Measurements from ENCODE around the gene ZC3H12D. TPM values are rescaled to one million over a fixed set of nuclear protein-coding genes. Genes with fewer than 3 reads are reported as not detected.

Gene ZC3H12D
- total RNA-seq, 1 experiment from 2014 or later: not detected

DNA sequence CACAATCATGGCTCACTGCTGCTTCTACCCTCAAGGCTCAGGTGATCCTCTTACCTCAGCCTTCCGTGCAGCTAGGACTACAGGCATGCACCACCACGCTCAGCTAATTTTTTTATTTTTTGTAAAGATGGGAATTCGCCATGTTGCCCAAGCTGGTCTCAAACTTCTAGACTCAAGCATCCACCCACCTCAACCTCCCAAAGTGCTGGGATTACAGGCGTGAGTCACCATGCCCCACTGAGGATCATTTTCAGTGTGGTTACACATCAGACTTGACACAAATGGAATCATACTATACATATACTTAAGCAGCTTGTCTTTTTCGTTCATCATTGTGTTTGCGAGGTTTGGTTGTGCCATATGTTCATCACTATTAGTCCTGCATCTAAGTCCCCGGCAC is 26.6 kb downstream of the ZC3H12D start:
- DNase-seq: no peak
- H3K36me3 ChIP-seq: no peaks in the 10 kb centered on the region
- H3K27ac ChIP-seq: no peak overlapping the region
- H3K4me1 ChIP-seq: peaks cover 6% of the 10 kb centered on the region
- H3K27me3 ChIP-seq: no peaks in the 10 kb centered on the region
- no peak overlapping the region for H3K4me3 ChIP-seq
- H3K9me3 ChIP-seq (replicated peaks): no peaks in the 10 kb centered on the region

GRCh38 chr6:149457316-149457884 is 27.4 kb downstream of the ZC3H12D start:
- no peak overlapping the region for H3K27ac ChIP-seq
- H3K36me3 ChIP-seq: no peaks in the 10 kb centered on the region
- no peaks in the 10 kb centered on the region for H3K9me3 ChIP-seq (replicated peaks)
- peaks cover 6% of the 10 kb centered on the region for H3K4me1 ChIP-seq
- DNase-seq: no peak
- H3K27me3 ChIP-seq: no peaks in the 10 kb centered on the region
- H3K4me3 ChIP-seq: no peak overlapping the region

DNA sequence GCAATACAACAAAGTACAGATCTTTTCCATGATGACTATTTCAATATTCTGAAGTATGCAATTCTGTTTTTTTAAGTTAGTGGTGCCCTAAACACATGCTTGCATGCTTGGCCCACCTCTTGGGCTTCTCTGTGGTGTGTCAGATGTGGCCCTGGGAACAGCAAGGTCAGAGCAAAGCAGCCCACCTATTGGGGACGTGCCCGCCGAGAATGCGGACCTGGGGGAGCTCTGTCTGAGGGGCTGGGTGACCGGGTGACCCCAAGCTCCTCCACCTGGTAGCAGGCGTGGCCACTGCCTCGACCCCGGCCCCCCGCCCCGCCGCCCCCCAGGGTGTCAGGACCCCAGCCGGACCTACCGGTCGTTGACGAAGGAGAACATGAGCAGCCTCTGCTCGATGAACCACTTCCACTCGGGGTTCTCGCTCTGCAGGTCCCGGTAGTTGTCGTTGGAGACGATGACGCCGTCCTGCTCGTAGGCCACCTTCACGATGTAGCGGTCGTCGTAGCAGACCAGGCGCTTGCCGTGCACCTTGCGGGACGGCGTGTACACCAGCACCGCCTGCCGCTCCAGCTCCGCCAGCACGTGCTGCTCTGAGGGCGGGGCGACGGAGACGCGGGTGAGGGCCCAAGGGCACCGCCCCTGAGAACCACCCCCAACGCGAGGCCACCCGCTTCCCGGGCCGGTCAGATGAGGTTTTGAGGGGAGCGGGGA is 28.3 kb downstream of the ZC3H12D start:
- Histone ChIP-seq H3K4me1 (peaks cover 6% of the 10 kb centered on the region), H3K9me3 (replicated peaks) (no peaks in the 10 kb centered on the region), H3K36me3 (no peaks in the 10 kb centered on the region), H3K4me3 (no peak overlapping the region), H3K27me3 (no peaks in the 10 kb centered on the region), H3K27ac (no peak overlapping the region)
- no peak for DNase-seq

GRCh38 chr6:149455031-149455732 is 29.6 kb downstream of the ZC3H12D start:
- no peak overlapping the region for H3K4me3 ChIP-seq
- H3K36me3 ChIP-seq: no peaks in the 10 kb centered on the region
- H3K9me3 ChIP-seq (replicated peaks): no peaks in the 10 kb centered on the region
- peaks cover 6% of the 10 kb centered on the region for H3K4me1 ChIP-seq
- H3K27ac ChIP-seq: no peak overlapping the region
- no peak for DNase-seq
- no peaks in the 10 kb centered on the region for H3K27me3 ChIP-seq

DNA sequence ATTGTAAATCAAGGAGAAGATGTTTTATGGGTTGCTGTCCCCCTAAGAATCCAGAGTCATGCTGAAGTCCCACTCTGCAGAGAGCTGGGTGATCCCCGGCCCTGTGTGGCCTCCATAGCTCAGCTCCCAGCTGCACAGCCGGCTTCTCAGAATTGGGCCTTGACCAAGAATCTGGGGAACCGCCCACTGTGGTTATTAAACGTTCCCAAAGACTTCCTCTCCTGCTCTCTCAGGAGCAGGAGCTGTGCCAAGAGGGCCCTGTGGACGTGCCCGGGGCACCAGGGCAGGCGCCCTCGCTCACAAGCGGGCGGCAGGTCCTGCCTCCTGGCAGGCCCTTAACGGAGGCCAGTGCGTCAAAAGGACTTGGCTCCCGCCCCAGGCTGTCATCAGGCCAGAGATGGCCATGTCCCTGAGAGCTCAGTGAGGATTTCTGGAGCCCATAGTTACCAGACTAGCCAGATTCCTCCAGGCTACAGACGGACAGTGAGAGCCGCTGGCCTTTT is 30.4 kb downstream of the ZC3H12D start:
- H3K27ac ChIP-seq: no peak overlapping the region; the same call in 1 of the 2 replicates
- H3K27me3 ChIP-seq: no peaks in the 10 kb centered on the region

GRCh38 chr6:149453597-149454345 is 31.0 kb downstream of the ZC3H12D start:
- Histone ChIP-seq H3K4me3 (peak overlapping the region; percentile 44), H3K27me3 (no peaks in the 10 kb centered on the region), H3K4me1 (peaks cover 6% of the 10 kb centered on the region), H3K9me3 (replicated peaks) (no peaks in the 10 kb centered on the region), H3K27ac (no peak overlapping the region; the same call in 1 of the 2 replicates), H3K36me3 (no peaks in the 10 kb centered on the region)
- DNase-seq: no peak

More for the DNA sequence above, 30.4 kb downstream of the ZC3H12D start:
- no peaks in the 10 kb centered on the region for H3K36me3 ChIP-seq
- peak; percentile 66 to 71 for DNase-seq
- no peaks in the 10 kb centered on the region for H3K9me3 ChIP-seq (replicated peaks)
- H3K4me1 ChIP-seq: peaks cover 6% of the 10 kb centered on the region
- H3K4me3 ChIP-seq: peak overlapping the region; percentile 44

GRCh38 chr6:149452037-149452939 is 32.5 kb downstream of the ZC3H12D start:
- Histone ChIP-seq H3K36me3 (no peaks in the 10 kb centered on the region), H3K27me3 (no peaks in the 10 kb centered on the region), H3K9me3 (replicated peaks) (no peaks in the 10 kb centered on the region), H3K4me3 (no peak overlapping the region), H3K27ac (no peak overlapping the region), H3K4me1 (peaks cover 6% of the 10 kb centered on the region)
- DNase-seq: no peak

DNA sequence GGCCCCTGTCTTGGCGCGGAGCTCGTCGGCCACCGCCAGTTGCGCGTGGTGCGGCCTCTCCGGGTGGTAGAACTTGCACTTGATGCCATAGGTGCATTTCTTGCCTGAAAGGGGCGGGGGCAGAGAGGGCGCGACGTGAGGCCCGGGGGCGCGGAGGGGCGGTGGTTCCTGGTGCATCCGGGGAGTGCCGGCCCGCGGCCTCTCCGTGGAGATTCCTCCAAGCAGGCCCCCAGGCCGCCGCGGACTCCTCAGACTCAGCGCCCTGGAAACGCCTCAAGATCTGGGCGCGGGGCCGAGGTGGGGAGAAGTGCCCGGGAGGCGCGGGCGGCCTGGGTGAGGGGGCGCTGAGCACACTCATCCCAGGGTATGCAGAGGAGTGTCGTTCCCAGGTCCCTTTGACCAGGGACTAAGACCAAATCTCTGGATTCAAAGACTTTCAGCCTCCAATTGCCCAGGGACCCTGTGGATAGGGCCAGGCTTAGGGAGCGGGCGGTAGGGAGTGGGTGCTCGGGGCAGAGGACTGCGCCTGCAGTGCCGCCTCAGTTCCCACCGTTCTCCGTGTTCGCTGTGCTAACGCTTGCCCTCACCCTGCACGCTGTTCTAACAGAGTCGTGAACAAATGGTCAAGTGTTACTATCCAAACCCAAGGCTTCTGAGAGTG is 33.3 kb downstream of the ZC3H12D start:
- Histone ChIP-seq H3K27ac (no peak overlapping the region), H3K4me3 (no peak overlapping the region), H3K36me3 (no peaks in the 10 kb centered on the region), H3K4me1 (peaks cover 6% of the 10 kb centered on the region), H3K27me3 (no peaks in the 10 kb centered on the region), H3K9me3 (replicated peaks) (no peaks in the 10 kb centered on the region)
- DNase-seq: no peak

GRCh38 chr6:149450679-149451375 is 34.0 kb downstream of the ZC3H12D start:
- H3K27me3 ChIP-seq: no peaks in the 10 kb centered on the region
- no peak overlapping the region for H3K27ac ChIP-seq
- peaks cover 11% of the 10 kb centered on the region for H3K4me1 ChIP-seq
- H3K4me3 ChIP-seq: no peak overlapping the region
- no peaks in the 10 kb centered on the region for H3K36me3 ChIP-seq
- H3K9me3 ChIP-seq (replicated peaks): no peaks in the 10 kb centered on the region
- DNase-seq: no peak

GRCh38 chr6:149449831-149450678 is 34.8 kb downstream of the ZC3H12D start:
- Histone ChIP-seq H3K9me3 (replicated peaks) (no peaks in the 10 kb centered on the region), H3K4me3 (no peak overlapping the region), H3K36me3 (no peaks in the 10 kb centered on the region), H3K27ac (no peak overlapping the region), H3K27me3 (no peaks in the 10 kb centered on the region), H3K4me1 (peaks cover 15% of the 10 kb centered on the region)
- no peak for DNase-seq

GRCh38 chr6:149448821-149449453 is 35.9 kb downstream of the ZC3H12D start:
- no peaks in the 10 kb centered on the region for H3K36me3 ChIP-seq
- H3K27ac ChIP-seq: no peak overlapping the region
- no peak overlapping the region for H3K4me3 ChIP-seq
- H3K9me3 ChIP-seq (replicated peaks): no peaks in the 10 kb centered on the region
- DNase-seq: no peak
- peaks cover 18% of the 10 kb centered on the region for H3K4me1 ChIP-seq
- H3K27me3 ChIP-seq: no peaks in the 10 kb centered on the region

DNA sequence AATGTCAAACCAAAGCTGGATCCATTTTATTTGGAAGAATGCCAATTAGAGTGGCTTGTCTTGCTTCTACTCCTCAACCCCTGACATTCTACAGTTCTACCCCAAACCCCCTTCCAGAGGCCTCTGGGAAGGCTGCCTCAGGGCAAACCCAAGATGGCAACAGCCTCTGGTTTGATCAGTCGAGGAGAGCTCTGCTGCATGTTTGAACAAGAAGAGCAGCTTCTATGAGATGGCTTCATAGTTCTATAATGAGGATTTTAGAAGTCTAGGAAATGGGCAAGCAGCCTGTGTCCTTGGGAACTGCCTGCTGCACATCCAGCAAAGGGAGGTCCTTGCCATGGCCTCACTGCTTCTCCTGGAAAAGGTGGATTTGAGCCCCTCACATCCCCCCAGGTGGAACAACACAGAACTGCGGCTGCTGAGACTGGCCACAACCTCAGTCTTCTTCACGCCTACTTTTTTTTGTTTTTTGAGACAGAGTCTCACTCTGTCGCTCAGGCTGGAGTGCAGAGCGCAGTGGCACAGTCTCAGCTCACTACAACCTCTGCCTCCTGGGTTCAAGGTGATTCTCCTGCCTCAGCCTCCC is 37.9 kb downstream of the ZC3H12D start:
- H3K36me3 ChIP-seq: no peaks in the 10 kb centered on the region
- H3K27ac ChIP-seq: no peak overlapping the region
- no peak for DNase-seq
- peaks cover 14% of the 10 kb centered on the region for H3K4me1 ChIP-seq
- no peak overlapping the region for H3K4me3 ChIP-seq
- H3K27me3 ChIP-seq: no peaks in the 10 kb centered on the region
- no peaks in the 10 kb centered on the region for H3K9me3 ChIP-seq (replicated peaks)

All from SJCRH30 (cell line).